Embryonic facial prominence (tissue), 1 donor: ENCODE measurements around the gene ZDHHC20.
A peak's percentile ranks its signal among the peaks of the same experiment; 100 is the strongest.

Experiments used
- DNase-seq: peaks from one replicate; pipeline ENCODE4 v3.0.0-alpha.2; 2016; ENCODE audit errors: extremely low spot score

Gene ZDHHC20

GRCh38 chr13:21458813-21459701, at the start of gene ZDHHC20:
TSS of gene ZDHHC20 (minus strand) at chr13:21459303. CDS start at chr13:21459171, 132 bp downstream.
- peak; percentile 61 for DNase-seq

GRCh38 chr13:21504379-21504778, 45.3 kb upstream of the ZDHHC20 start:
- DNase-seq: no peak

- DNase-seq: no peak
Observed at GRCh38 chr13:21501686-21502085, 42.6 kb upstream of the ZDHHC20 start.

GRCh38 chr13:21486322-21486721, 27.2 kb upstream of the ZDHHC20 start:
- DNase-seq: no peak

- DNase-seq: no peak
Observed at GRCh38 chr13:21483748-21484147, 24.6 kb upstream of the ZDHHC20 start.

- no peak for DNase-seq
Observed at GRCh38 chr13:21481359-21481758, 22.3 kb upstream of the ZDHHC20 start.

GRCh38 chr13:21478881-21479808, 20.0 kb upstream of the ZDHHC20 start:
- DNase-seq: peak; percentile 66

GRCh38 chr13:21476893-21477472, 17.9 kb upstream of the ZDHHC20 start:
- DNase-seq: peak; percentile 41

- no peak for DNase-seq
Observed at GRCh38 chr13:21475115-21475514, 16.0 kb upstream of the ZDHHC20 start.

GRCh38 chr13:21470785-21471184, 11.7 kb upstream of the ZDHHC20 start:
- DNase-seq: no peak

- no peak for DNase-seq
Observed at GRCh38 chr13:21466527-21466926, 7.4 kb upstream of the ZDHHC20 start.

- no peak for DNase-seq
Observed at GRCh38 chr13:21465710-21466160, 6.6 kb upstream of the ZDHHC20 start.

GRCh38 chr13:21463424-21463823, 4.3 kb upstream of the ZDHHC20 start:
- no peak for DNase-seq

GRCh38 chr13:21461131-21461530, 2.0 kb upstream of the ZDHHC20 start:
- DNase-seq: no peak

- no peak for DNase-seq
Observed at GRCh38 chr13:21458451-21458812, 671 bp downstream of the ZDHHC20 start.

- DNase-seq: no peak
Observed at GRCh38 chr13:21453387-21454081, 5.6 kb downstream of the ZDHHC20 start.

GRCh38 chr13:21450936-21451335, 8.2 kb downstream of the ZDHHC20 start:
- DNase-seq: no peak

GRCh38 chr13:21446656-21447055, 12.4 kb downstream of the ZDHHC20 start:
- no peak for DNase-seq

- DNase-seq: no peak
Observed at GRCh38 chr13:21445759-21446158, 13.3 kb downstream of the ZDHHC20 start.

- DNase-seq: no peak
Observed at GRCh38 chr13:21443171-21443570, 15.9 kb downstream of the ZDHHC20 start.

GRCh38 chr13:21436582-21436981, 22.5 kb downstream of the ZDHHC20 start:
- no peak for DNase-seq
